ENCODE measurements around the gene P2RY12. TPM values are rescaled to one million over a fixed set of nuclear protein-coding genes. Genes with fewer than 3 reads are reported as not detected.

P2RY12 gene
- total and polyA plus RNA-seq, 9 of the 15 experiments (the other 6 are each of a cell fraction or from before 2014, with no cell fraction given): not detected

GRCh38 chr3:151394611-151395010 is 10.1 kb upstream of the P2RY12 start (continued):
- no peak for TF ChIP-seq RREB1 (CRISPR knock-in tag; IDR thresholded peaks at IDR 0.05)
- TF ChIP-seq ZBTB9 (CRISPR knock-in tag; IDR thresholded peaks at IDR 0.05): no peak
- TF ChIP-seq ZKSCAN3 (CRISPR knock-in tag; IDR thresholded peaks at IDR 0.05): no peak
- TF ChIP-seq ZBTB7A (IDR thresholded peaks at IDR 0.05; ENCODE audit: borderline replicate concordance, control insufficient read depth, low read depth, low read length): no peak
- no peak for TF ChIP-seq FOXK1 (CRISPR knock-in tag; IDR thresholded peaks at IDR 0.05; ENCODE audit: borderline replicate concordance)
- no peak for TF ChIP-seq POLR2H (tag; IDR thresholded peaks at IDR 0.05; ENCODE audit: low read depth)
- TF ChIP-seq KHSRP (IDR thresholded peaks at IDR 0.05): no peak
- no peak for TF ChIP-seq SMAD2 (IDR thresholded peaks at IDR 0.05; ENCODE audit: low read depth, low read length)
- no peak for TF ChIP-seq BRF2 (IDR thresholded peaks at IDR 0.05; ENCODE audit: borderline replicate concordance, insufficient read depth, insufficient read length)

All from K562 (cell line).